Measurements from ENCODE around the gene DUSP9. TPM values are rescaled to one million over a fixed set of nuclear protein-coding genes. Genes with fewer than 3 reads are reported as not detected.
"Not testable (repeated sequence)": the region's sequence is repeated elsewhere in the genome, so short reads cannot be mapped to it uniquely, and the experiment has no call there.

DUSP9 gene
- total RNA-seq, 1 donor from 2014 or later, result 0.39 TPM

- no peak for DNase-seq (ENCODE audit: low spot score)
These were observed 42.9 kb downstream of the DUSP9 start for GRCh38 chrX:153689654-153690465.

- DNase-seq (ENCODE audit: low spot score), result no peak
These were observed 43.5 kb downstream of the DUSP9 start for GRCh38 chrX:153690466-153690865.

- DNase-seq (ENCODE audit: low spot score), result not testable (repeated sequence)
These were observed 44.2 kb downstream of the DUSP9 start for GRCh38 chrX:153691032-153691827.

GRCh38 chrX:153692003-153692402 is 45.0 kb downstream of the DUSP9 start:
- DNase-seq (ENCODE audit: low spot score), result no peak

GRCh38 chrX:153692611-153693156 is 45.7 kb downstream of the DUSP9 start:
- DNase-seq (ENCODE audit: low spot score), result no peak

- DNase-seq (ENCODE audit: low spot score), result no peak
These were observed 46.4 kb downstream of the DUSP9 start for GRCh38 chrX:153693216-153694086.

GRCh38 chrX:153694256-153694655 is 47.3 kb downstream of the DUSP9 start:
- not testable (repeated sequence) for DNase-seq (ENCODE audit: low spot score)

- no peak for DNase-seq (ENCODE audit: low spot score)
These were observed 47.8 kb downstream of the DUSP9 start for GRCh38 chrX:153694687-153695270.

GRCh38 chrX:153696100-153696499 is 49.1 kb downstream of the DUSP9 start:
- DNase-seq (ENCODE audit: low spot score), result no peak

- DNase-seq (ENCODE audit: low spot score), result not testable (repeated sequence)
These were observed 49.5 kb downstream of the DUSP9 start for GRCh38 chrX:153696538-153696937.

- not testable (repeated sequence) for DNase-seq (ENCODE audit: low spot score)
These were observed 50.2 kb downstream of the DUSP9 start for GRCh38 chrX:153696986-153697722.

GRCh38 chrX:153697924-153698865 is 51.2 kb downstream of the DUSP9 start:
- DNase-seq (ENCODE audit: low spot score), result no peak

- not testable (repeated sequence) for DNase-seq (ENCODE audit: low spot score)
These were observed 52.3 kb downstream of the DUSP9 start for GRCh38 chrX:153699210-153699783.

GRCh38 chrX:153699784-153700371 is 52.9 kb downstream of the DUSP9 start:
- not testable (repeated sequence) for DNase-seq (ENCODE audit: low spot score)

GRCh38 chrX:153700376-153700945 is 53.5 kb downstream of the DUSP9 start:
- DNase-seq (ENCODE audit: low spot score), result no peak

All from mesenteric fat pad (tissue), 1 donor.